Keratinocyte (primary cell): Measurements from ENCODE around the gene NAMPT. TPM values are rescaled to one million over a fixed set of nuclear protein-coding genes. Genes with fewer than 3 reads are reported as not detected.
A peak's percentile ranks its signal among the peaks of the same experiment; 100 is the strongest.

Source experiments
- DNase-seq: peaks from one replicate; pipeline ENCODE4 v3.0.0-alpha.2; 2011; ENCODE audit warnings: low read depth, missing footprints, low spot score
- FAIRE-seq: peaks from 2 replicates; lab custom pipeline; 2011; peaks lifted over from hg19 to GRCh38; lab: Jason Lieb, UNC
- H2AFZ ChIP-seq: 2 replicates; pipeline ENCODE4 v1.6.0; 2012; ENCODE audit warnings: low read length, control low read depth, inconsistent platforms; ENCODE audit not compliant: control insufficient read depth
- H3K27ac ChIP-seq: 2 replicates; pipeline ENCODE4 v1.5.1; 2011; ENCODE audit warnings: low read length; ENCODE audit not compliant: control insufficient read depth, insufficient read depth
- H3K27me3 ChIP-seq: 3 replicates; pipeline ENCODE4 v1.6.0; 2011; ENCODE audit warnings: low read length; ENCODE audit not compliant: control insufficient read depth, insufficient read depth; ENCODE audit errors: extremely low read depth
- H3K36me3 ChIP-seq, 2 experiments: 2 replicates in 1 of 2; 3 replicates in 1 of 2; pipeline ENCODE4 v1.5.1; 2011; ENCODE audit warnings: low read length in 2 of 2, mild to moderate bottlenecking in 1 of 2; ENCODE audit not compliant: control insufficient read depth in 2 of 2, insufficient read depth in 2 of 2; ENCODE audit errors: extremely low read depth in 1 of 2
- H3K4me1 ChIP-seq: 3 replicates; pipeline ENCODE4 v1.5.1; 2011; ENCODE audit warnings: low read length; ENCODE audit not compliant: control insufficient read depth, insufficient read depth; ENCODE audit errors: extremely low read depth
- H3K4me2 ChIP-seq: 3 replicates; pipeline ENCODE4 v1.6.0; 2011; ENCODE audit warnings: low read depth, low read length; ENCODE audit not compliant: control insufficient read depth, insufficient read depth; ENCODE audit errors: extremely low read depth
- H3K4me3 ChIP-seq, 3 experiments: fragments of 200-600 bp in 1 of 3; sonication (generic) in 1 of 3; 2 replicates in 2 of 3; 3 replicates in 1 of 3; pipeline ENCODE4 v1.5.1; 2011 to 2016; ENCODE audit warnings: low read length in 3 of 3, mild to moderate bottlenecking in 3 of 3, control low read depth in 2 of 3, inconsistent platforms in 1 of 3, low read depth in 1 of 3, mixed read lengths in 1 of 3, mixed run types in 1 of 3, moderate library complexity in 1 of 3; ENCODE audit not compliant: control insufficient read depth in 2 of 3, insufficient read depth in 2 of 3; ENCODE audit errors: extremely low read depth in 1 of 3
- H3K79me2 ChIP-seq: 2 replicates; pipeline ENCODE4 v1.6.0; 2012; ENCODE audit warnings: low read length; ENCODE audit not compliant: control insufficient read depth, insufficient read depth
- H3K9ac ChIP-seq: 3 replicates; pipeline ENCODE4 v1.6.0; 2011; ENCODE audit warnings: low read length; ENCODE audit not compliant: control insufficient read depth, insufficient read depth; ENCODE audit errors: extremely low read depth
- H3K9me1 ChIP-seq: 3 replicates; pipeline ENCODE4 v1.6.0; 2011; ENCODE audit warnings: low read length; ENCODE audit not compliant: control insufficient read depth, insufficient read depth; ENCODE audit errors: extremely low read depth
- H3K9me3 ChIP-seq: 2 replicates; pipeline ENCODE4 v1.5.1; 2012; ENCODE audit warnings: low read depth, low read length; ENCODE audit not compliant: control insufficient read depth
- H4K20me1 ChIP-seq: 3 replicates; pipeline ENCODE4 v1.6.0; 2011; ENCODE audit warnings: low read length; ENCODE audit not compliant: control insufficient read depth, insufficient read depth; ENCODE audit errors: extremely low read depth
- CTCF ChIP-seq, 3 experiments: IDR thresholded peaks in 1 of 3; conservative IDR thresholded peaks in 1 of 3; optimal IDR thresholded peaks in 1 of 3; 2 replicates in 2 of 3; 3 replicates in 1 of 3; pipeline versions ENCODE3 to v1.5.1; 2011; ENCODE audit warnings: low read length in 3 of 3, mild to moderate bottlenecking in 3 of 3, moderate library complexity in 2 of 3, control low read depth in 1 of 3, inconsistent platforms in 1 of 3; ENCODE audit not compliant: insufficient read depth in 2 of 3; ENCODE audit errors: extremely low read depth in 1 of 3
- EZH2 ChIP-seq: IDR thresholded peaks from one replicate; pipeline ENCODE4 v1.6.1; 2012; ENCODE audit warnings: inconsistent platforms, mild to moderate bottlenecking, low read length, moderate library complexity
- dilution Hi-C: fragments of 300-500 bp; cut with MboI; formaldehyde crosslinking; loops from one replicate; pipeline ENCODE4 v1.7.0; 2020; ENCODE audit warnings: low sequenced_read_pairs; ENCODE audit not compliant: extremely low pct_ligation_motif_present
- polyA plus RNA-seq, 5 experiments: library from polyadenylated mRNA; depleted of rRNA in 3 of 5; stranded (reverse) in 3 of 5; stranded (forward) in 1 of 5; unstranded in 1 of 5; fragments of >200 nt; gene quantifications; 1 replicate in 1 of 5; 2 replicates in 3 of 5; 3 replicates in 1 of 5; pipeline versions ENCODE4 v1.2.1 to v1.2.3, GENCODE V29; 2011 to 2012; ENCODE audit warnings: missing spikeins in 2 of 5, low read depth in 1 of 5, low replicate concordance in 1 of 5

Gene NAMPT
- polyA plus RNA-seq, 1 donor (not counting 4 experiments of a cell fraction or from before 2014, with no cell fraction given), result 94.2 TPM

GRCh38 chr7:106283831-106284713 lies 711 bp downstream of the NAMPT start:
- H3K27me3 ChIP-seq, result no peaks in the 10 kb centered on the region
- peak overlapping the region; percentile 38 for H2AFZ ChIP-seq
- peak overlapping the region; percentile 97 for H3K9ac ChIP-seq
- no peak for TF ChIP-seq EZH2
- H3K9me3 ChIP-seq, result no peaks in the 10 kb centered on the region
- H3K4me3 ChIP-seq, result peak overlapping the region; percentile 69 to 99 (median 93)
- DNase-seq, result no peak
- dilution Hi-C loops, result no loop called here
- peak; percentile 66 for FAIRE-seq
- H3K4me2 ChIP-seq, result peak overlapping the region; percentile 81
- peaks cover 5% of the 10 kb centered on the region for H3K9me1 ChIP-seq
- H3K27ac ChIP-seq, result peak overlapping the region; percentile 96
- H3K79me2 ChIP-seq, result peaks cover 50% of the 10 kb centered on the region
- no peaks in the 10 kb centered on the region for H3K36me3 ChIP-seq
- H4K20me1 ChIP-seq, result peaks cover 3% of the 10 kb centered on the region
- peaks cover 16% of the 10 kb centered on the region for H3K4me1 ChIP-seq

- peaks cover 3% of the 10 kb centered on the region for H4K20me1 ChIP-seq
- peak overlapping the region; percentile 96 for H3K27ac ChIP-seq
- H3K9me1 ChIP-seq, result peaks cover 5% of the 10 kb centered on the region
- peaks cover 56% of the 10 kb centered on the region for H3K79me2 ChIP-seq
- no peaks in the 10 kb centered on the region for H3K9me3 ChIP-seq
- FAIRE-seq (no peak), DNase-seq (no peak)
- H3K4me1 ChIP-seq, result peaks cover 16% of the 10 kb centered on the region
- H3K9ac ChIP-seq, result peak overlapping the region; percentile 97
- no peak for TF ChIP-seq CTCF (optimal IDR thresholded peaks at IDR 0.05 in 1 of 3, IDR thresholded peaks at IDR 0.05 in 1 of 3, conservative IDR thresholded peaks at IDR 0.05 in 1 of 3; ENCODE audit: extremely low read depth in 1 of 3, insufficient read depth in 2 of 3, low read length in 3 of 3)
- TF ChIP-seq EZH2, result no peak
- no peaks in the 10 kb centered on the region for H3K27me3 ChIP-seq
- no peak overlapping the region for H2AFZ ChIP-seq
- no peaks in the 10 kb centered on the region for H3K36me3 ChIP-seq
- H3K4me2 ChIP-seq, result peak overlapping the region; percentile 81
- dilution Hi-C loops, result no loop called here
- peak overlapping the region; percentile 69 to 99 (median 93) for H3K4me3 ChIP-seq
Observed at GRCh38 chr7:106283501-106283830, 1.3 kb downstream of the NAMPT start.
